MG63 (cell line): ENCODE results near the gene NMBR. TPM values are rescaled to one million over a fixed set of nuclear protein-coding genes. Genes with fewer than 3 reads are reported as not detected.
A peak's percentile ranks its signal among the peaks of the same experiment; 100 is the strongest.
"Not testable (repeated sequence)": the region's sequence is repeated elsewhere in the genome, so short reads cannot be mapped to it uniquely, and the experiment has no call there.

Experiments used
- DNase-seq: peaks from one replicate; pipeline ENCODE4 v3.0.0-alpha.2; 2020
- H3K27me3 ChIP-seq: fragments of 250-450 bp; sonication (Bioruptor Pico); 2 replicates; pipeline ENCODE4 v1.5.1; 2020; ENCODE audit warnings: mild to moderate bottlenecking, moderate library complexity
- H3K36me3 ChIP-seq: fragments of 250-450 bp; sonication (Bioruptor Pico); 2 replicates; pipeline ENCODE4 v1.5.1; 2020; ENCODE audit warnings: mild to moderate bottlenecking, moderate library complexity
- H3K4me3 ChIP-seq: fragments of 250-450 bp; sonication (Bioruptor Pico); 2 replicates; pipeline ENCODE4 v1.5.1; 2020; ENCODE audit warnings: mild to moderate bottlenecking, moderate library complexity
- H3K9me3 ChIP-seq: fragments of 250-450 bp; sonication (Bioruptor Pico); 2 replicates; pipeline ENCODE4 v1.5.1; 2020; ENCODE audit warnings: mild to moderate bottlenecking, moderate library complexity
- total RNA-seq: library from RNA; depleted of rRNA; stranded (reverse); fragments of >200 nt; shearing (Covaris generic); gene quantifications from 2 replicates; pipeline ENCODE4 v1.2.3, GENCODE V29; 2014; ENCODE audit warnings: low replicate concordance; rRNA removed

The NMBR gene
- total RNA-seq, 1 experiment from 2014 or later = not detected

GRCh38 chr6:142035890-142036289, 111.0 kb downstream of the NMBR start:
- H3K36me3 ChIP-seq = no peaks in the 10 kb centered on the region
- DNase-seq = no peak

GRCh38 chr6:142031035-142031434, 115.9 kb downstream of the NMBR start:
- Histone ChIP-seq H3K4me3 (no peak overlapping the region), H3K9me3 (no peaks in the 10 kb centered on the region; the same call in 1 of the 2 replicates), H3K27me3 (no peaks in the 10 kb centered on the region), H3K36me3 (no peaks in the 10 kb centered on the region)
- DNase-seq = no peak

More at GRCh38 chr6:142035890-142036289, 111.0 kb downstream of the NMBR start:
- H3K4me3 ChIP-seq = no peak overlapping the region
- H3K27me3 ChIP-seq = no peaks in the 10 kb centered on the region
- no peaks in the 10 kb centered on the region for H3K9me3 ChIP-seq

DNA sequence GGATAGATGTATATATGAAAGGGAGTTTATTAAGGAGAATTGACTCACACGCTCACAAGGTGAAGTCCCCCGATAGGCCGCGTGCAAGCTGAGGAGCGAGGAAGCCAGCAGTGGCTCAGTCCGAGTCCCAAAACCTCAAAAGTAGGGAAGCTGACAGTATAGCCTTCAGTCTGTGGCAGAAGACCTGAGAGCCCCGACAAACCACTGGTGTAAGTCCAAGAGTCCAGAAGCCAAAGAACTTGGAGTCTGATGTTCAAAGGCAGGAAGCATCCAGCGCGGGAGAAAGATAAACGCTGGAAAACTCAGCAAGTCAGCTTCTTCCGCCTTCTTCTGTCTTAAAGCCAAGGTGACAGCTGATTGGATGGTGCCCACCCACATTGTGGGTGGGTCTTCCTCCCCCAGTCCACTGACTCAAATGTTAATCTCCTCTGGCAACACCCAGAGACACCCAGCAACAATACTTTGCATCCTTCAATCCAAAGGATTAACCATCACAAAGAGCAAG, 116.8 kb downstream of the NMBR start:
- DNase-seq = peak; percentile 5

GRCh38 chr6:142028527-142028926, 118.4 kb downstream of the NMBR start:
- Histone ChIP-seq H3K9me3 (no peaks in the 10 kb centered on the region; the same call in 1 of the 2 replicates), H3K36me3 (no peaks in the 10 kb centered on the region), H3K4me3 (no peak overlapping the region), H3K27me3 (no peaks in the 10 kb centered on the region)
- DNase-seq = no peak

More for the DNA sequence above, 116.8 kb downstream of the NMBR start:
- no peak overlapping the region for H3K4me3 ChIP-seq
- H3K36me3 ChIP-seq = no peaks in the 10 kb centered on the region
- no peaks in the 10 kb centered on the region; the same call in 1 of the 2 replicates for H3K9me3 ChIP-seq
- H3K27me3 ChIP-seq = no peaks in the 10 kb centered on the region

GRCh38 chr6:142027804-142028203, 119.1 kb downstream of the NMBR start:
- not testable (repeated sequence) for H3K27me3 ChIP-seq, H3K4me3 ChIP-seq, H3K36me3 ChIP-seq, H3K9me3 ChIP-seq, DNase-seq

- no peak for DNase-seq
- H3K9me3 ChIP-seq = no peaks in the 10 kb centered on the region; the same call in 1 of the 2 replicates
- H3K4me3 ChIP-seq = no peak overlapping the region
- no peaks in the 10 kb centered on the region for H3K36me3 ChIP-seq
- no peaks in the 10 kb centered on the region for H3K27me3 ChIP-seq
Observed at GRCh38 chr6:142027074-142027473, 119.8 kb downstream of the NMBR start.

DNA sequence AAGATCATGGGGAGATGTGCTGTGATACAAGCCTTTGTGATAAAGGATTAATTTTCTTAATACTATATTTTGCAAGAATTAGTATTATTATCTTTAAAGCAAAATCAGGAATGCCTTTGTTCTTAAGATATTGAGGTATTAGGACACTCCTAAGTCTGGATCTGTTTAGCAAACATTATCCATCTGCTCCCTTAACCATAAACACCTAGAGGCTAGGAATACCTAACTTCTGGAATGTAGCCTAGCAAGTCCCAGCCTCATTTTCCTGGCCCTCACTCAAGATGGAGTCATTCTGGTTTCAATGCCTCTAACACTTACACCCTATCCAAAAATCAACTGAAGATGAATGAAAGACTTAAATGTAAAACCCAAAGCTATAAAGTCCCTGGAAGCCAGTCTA, 120.5 kb downstream of the NMBR start:
- Histone ChIP-seq H3K36me3 (no peaks in the 10 kb centered on the region), H3K27me3 (no peaks in the 10 kb centered on the region), H3K9me3 (no peaks in the 10 kb centered on the region; the same call in 1 of the 2 replicates), H3K4me3 (no peak overlapping the region)
- DNase-seq = no peak

Other genes starting within 250 kb of the NMBR start
- not detected in 2 replicates for gene GJE1, start 14.2 kb downstream of the NMBR start, total RNA-seq
- 119 and 126 TPM in 2 replicates for gene VTA1, start 141 bp upstream of the NMBR start, total RNA-seq
- gene ADGRG6, start 154.9 kb upstream of the NMBR start, total RNA-seq = 0.64 and 0.99 TPM in 2 replicates